ENCODE results near the gene ERGIC1. TPM values are rescaled to one million over a fixed set of nuclear protein-coding genes. Genes with fewer than 3 reads are reported as not detected.

ERGIC1 gene
- total and polyA plus RNA-seq, 2 experiments from 2014 or later: 25.2 to 92.2 TPM

DNA sequence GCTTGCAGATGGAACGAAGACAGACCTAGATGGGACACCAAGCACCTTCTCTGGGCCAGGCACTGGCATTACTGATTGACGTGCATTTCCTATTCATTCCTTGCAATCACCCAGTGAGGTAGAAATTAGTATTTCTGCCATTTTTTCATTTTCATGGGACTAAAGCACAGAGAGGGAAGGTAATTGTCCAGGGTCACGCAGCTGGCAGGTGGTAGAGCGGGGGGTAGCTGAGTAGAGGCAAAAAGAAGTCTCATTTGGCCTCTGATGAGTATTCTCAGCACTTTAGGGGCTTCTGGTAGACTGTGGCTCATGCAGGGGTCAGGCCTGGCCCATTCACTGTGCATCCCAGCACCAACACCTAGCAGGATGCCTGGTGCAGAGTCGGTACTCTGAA is 43.6 kb upstream of the ERGIC1 start:
- TF ChIP-seq NANOG (IDR thresholded peaks at IDR 0.05; ENCODE audit: borderline replicate concordance): no peak
- TF ChIP-seq, protein P1, sequence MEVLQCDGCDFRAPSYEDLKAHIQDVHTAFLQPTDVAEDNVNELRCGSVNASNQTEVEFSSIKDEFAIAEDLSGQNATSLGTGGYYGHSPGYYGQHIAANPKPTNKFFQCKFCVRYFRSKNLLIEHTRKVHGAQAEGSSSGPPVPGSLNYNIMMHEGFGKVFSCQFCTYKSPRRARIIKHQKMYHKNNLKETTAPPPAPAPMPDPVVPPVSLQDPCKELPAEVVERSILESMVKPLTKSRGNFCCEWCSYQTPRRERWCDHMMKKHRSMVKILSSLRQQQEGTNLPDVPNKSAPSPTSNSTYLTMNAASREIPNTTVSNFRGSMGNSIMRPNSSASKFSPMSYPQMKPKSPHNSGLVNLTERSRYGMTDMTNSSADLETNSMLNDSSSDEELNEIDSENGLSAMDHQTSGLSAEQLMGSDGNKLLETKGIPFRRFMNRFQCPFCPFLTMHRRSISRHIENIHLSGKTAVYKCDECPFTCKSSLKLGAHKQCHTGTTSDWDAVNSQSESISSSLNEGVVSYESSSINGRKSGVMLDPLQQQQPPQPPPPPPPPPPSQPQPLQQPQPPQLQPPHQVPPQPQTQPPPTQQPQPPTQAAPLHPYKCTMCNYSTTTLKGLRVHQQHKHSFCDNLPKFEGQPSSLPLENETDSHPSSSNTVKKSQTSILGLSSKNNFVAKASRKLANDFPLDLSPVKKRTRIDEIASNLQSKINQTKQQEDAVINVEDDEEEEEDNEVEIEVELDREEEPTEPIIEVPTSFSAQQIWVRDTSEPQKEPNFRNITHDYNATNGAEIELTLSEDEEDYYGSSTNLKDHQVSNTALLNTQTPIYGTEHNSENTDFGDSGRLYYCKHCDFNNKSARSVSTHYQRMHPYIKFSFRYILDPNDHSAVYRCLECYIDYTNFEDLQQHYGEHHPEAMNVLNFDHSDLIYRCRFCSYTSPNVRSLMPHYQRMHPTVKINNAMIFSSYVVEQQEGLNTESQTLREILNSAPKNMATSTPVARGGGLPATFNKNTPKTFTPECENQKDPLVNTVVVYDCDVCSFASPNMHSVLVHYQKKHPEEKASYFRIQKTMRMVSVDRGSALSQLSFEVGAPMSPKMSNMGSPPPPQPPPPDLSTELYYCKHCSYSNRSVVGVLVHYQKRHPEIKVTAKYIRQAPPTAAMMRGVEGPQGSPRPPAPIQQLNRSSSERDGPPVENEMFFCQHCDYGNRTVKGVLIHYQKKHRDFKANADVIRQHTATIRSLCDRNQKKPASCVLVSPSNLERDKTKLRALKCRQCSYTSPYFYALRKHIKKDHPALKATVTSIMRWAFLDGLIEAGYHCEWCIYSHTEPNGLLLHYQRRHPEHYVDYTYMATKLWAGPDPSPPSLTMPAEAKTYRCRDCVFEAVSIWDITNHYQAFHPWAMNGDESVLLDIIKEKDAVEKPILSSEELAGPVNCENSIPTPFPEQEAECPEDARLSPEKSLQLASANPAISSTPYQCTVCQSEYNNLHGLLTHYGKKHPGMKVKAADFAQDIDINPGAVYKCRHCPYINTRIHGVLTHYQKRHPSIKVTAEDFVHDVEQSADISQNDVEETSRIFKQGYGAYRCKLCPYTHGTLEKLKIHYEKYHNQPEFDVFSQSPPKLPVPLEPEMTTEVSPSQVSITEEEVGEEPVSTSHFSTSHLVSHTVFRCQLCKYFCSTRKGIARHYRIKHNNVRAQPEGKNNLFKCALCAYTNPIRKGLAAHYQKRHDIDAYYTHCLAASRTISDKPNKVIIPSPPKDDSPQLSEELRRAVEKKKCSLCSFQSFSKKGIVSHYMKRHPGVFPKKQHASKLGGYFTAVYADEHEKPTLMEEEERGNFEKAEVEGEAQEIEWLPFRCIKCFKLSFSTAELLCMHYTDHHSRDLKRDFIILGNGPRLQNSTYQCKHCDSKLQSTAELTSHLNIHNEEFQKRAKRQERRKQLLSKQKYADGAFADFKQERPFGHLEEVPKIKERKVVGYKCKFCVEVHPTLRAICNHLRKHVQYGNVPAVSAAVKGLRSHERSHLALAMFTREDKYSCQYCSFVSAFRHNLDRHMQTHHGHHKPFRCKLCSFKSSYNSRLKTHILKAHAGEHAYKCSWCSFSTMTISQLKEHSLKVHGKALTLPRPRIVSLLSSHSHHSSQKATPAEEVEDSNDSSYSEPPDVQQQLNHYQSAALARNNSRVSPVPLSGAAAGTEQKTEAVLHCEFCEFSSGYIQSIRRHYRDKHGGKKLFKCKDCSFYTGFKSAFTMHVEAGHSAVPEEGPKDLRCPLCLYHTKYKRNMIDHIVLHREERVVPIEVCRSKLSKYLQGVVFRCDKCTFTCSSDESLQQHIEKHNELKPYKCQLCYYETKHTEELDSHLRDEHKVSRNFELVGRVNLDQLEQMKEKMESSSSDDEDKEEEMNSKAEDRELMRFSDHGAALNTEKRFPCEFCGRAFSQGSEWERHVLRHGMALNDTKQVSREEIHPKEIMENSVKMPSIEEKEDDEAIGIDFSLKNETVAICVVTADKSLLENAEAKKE (CRISPR knock-in tag; IDR thresholded peaks at IDR 0.05): no peak
- TF ChIP-seq, protein P2, sequence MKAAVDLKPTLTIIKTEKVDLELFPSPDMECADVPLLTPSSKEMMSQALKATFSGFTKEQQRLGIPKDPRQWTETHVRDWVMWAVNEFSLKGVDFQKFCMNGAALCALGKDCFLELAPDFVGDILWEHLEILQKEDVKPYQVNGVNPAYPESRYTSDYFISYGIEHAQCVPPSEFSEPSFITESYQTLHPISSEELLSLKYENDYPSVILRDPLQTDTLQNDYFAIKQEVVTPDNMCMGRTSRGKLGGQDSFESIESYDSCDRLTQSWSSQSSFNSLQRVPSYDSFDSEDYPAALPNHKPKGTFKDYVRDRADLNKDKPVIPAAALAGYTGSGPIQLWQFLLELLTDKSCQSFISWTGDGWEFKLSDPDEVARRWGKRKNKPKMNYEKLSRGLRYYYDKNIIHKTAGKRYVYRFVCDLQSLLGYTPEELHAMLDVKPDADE (IDR thresholded peaks at IDR 0.05): no peak
- TF ChIP-seq, protein P3, sequence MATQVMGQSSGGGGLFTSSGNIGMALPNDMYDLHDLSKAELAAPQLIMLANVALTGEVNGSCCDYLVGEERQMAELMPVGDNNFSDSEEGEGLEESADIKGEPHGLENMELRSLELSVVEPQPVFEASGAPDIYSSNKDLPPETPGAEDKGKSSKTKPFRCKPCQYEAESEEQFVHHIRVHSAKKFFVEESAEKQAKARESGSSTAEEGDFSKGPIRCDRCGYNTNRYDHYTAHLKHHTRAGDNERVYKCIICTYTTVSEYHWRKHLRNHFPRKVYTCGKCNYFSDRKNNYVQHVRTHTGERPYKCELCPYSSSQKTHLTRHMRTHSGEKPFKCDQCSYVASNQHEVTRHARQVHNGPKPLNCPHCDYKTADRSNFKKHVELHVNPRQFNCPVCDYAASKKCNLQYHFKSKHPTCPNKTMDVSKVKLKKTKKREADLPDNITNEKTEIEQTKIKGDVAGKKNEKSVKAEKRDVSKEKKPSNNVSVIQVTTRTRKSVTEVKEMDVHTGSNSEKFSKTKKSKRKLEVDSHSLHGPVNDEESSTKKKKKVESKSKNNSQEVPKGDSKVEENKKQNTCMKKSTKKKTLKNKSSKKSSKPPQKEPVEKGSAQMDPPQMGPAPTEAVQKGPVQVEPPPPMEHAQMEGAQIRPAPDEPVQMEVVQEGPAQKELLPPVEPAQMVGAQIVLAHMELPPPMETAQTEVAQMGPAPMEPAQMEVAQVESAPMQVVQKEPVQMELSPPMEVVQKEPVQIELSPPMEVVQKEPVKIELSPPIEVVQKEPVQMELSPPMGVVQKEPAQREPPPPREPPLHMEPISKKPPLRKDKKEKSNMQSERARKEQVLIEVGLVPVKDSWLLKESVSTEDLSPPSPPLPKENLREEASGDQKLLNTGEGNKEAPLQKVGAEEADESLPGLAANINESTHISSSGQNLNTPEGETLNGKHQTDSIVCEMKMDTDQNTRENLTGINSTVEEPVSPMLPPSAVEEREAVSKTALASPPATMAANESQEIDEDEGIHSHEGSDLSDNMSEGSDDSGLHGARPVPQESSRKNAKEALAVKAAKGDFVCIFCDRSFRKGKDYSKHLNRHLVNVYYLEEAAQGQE (IDR thresholded peaks at IDR 0.05; ENCODE audit: unreplicated experiment): no peak
- no peak for TF ChIP-seq EZH2phosphoT487 (IDR thresholded peaks at IDR 0.05; ENCODE audit: unreplicated experiment)
- no peak for TF ChIP-seq ZNF114 (CRISPR knock-in tag; IDR thresholded peaks at IDR 0.05)
- no peak for TF ChIP-seq JUNB (IDR thresholded peaks at IDR 0.05; ENCODE audit: unreplicated experiment)
- no peak for TF ChIP-seq POLR2AphosphoS5 (IDR thresholded peaks at IDR 0.05; ENCODE audit: low read depth)
- TF ChIP-seq ZNF331 (CRISPR knock-in tag; IDR thresholded peaks at IDR 0.05; ENCODE audit: low read depth): no peak
- no peak for TF ChIP-seq STAT1 (IDR thresholded peaks at IDR 0.05; ENCODE audit: unreplicated experiment)
- TF ChIP-seq, protein P4, sequence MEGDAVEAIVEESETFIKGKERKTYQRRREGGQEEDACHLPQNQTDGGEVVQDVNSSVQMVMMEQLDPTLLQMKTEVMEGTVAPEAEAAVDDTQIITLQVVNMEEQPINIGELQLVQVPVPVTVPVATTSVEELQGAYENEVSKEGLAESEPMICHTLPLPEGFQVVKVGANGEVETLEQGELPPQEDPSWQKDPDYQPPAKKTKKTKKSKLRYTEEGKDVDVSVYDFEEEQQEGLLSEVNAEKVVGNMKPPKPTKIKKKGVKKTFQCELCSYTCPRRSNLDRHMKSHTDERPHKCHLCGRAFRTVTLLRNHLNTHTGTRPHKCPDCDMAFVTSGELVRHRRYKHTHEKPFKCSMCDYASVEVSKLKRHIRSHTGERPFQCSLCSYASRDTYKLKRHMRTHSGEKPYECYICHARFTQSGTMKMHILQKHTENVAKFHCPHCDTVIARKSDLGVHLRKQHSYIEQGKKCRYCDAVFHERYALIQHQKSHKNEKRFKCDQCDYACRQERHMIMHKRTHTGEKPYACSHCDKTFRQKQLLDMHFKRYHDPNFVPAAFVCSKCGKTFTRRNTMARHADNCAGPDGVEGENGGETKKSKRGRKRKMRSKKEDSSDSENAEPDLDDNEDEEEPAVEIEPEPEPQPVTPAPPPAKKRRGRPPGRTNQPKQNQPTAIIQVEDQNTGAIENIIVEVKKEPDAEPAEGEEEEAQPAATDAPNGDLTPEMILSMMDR (conservative IDR thresholded peaks at IDR 0.05; ENCODE audit: low read depth in 2 of 2): no peak
- TF ChIP-seq EZH2 (IDR thresholded peaks at IDR 0.05; ENCODE audit: low read depth, unreplicated experiment): no peak
- no peak for TF ChIP-seq CREB1 (CRISPR knock-in tag; IDR thresholded peaks at IDR 0.05; ENCODE audit: low read depth)
- ATAC-seq (no peak), DNase-seq (ENCODE audit: low spot score) (no peak)
- H3K9me2 ChIP-seq (ENCODE audit: insufficient read depth): no peaks in the 10 kb centered on the region
- H3K4me3 Mint-ChIP-seq: no peak overlapping the region
- H3K27me3 Mint-ChIP-seq (ENCODE audit: insufficient read depth, low read depth, poor library complexity): peaks cover 6% of the 10 kb centered on the region
- no peaks in the 10 kb centered on the region for H3K36me3 Mint-ChIP-seq (ENCODE audit: low read depth)
- no peaks in the 10 kb centered on the region for H3F3A ChIP-seq (replicated peaks; ENCODE audit: low read depth)
- no peaks in the 10 kb centered on the region for H3K36me3 ChIP-seq (ENCODE audit: insufficient read depth)
- H4K20me1 ChIP-seq (replicated peaks; ENCODE audit: insufficient read depth): no peaks in the 10 kb centered on the region
- H3K27ac Mint-ChIP-seq: no peak overlapping the region
- H3K9me3 Mint-ChIP-seq: no peaks in the 10 kb centered on the region
- H3K4me1 ChIP-seq (ENCODE audit: insufficient read depth): peaks cover 6% of the 10 kb centered on the region; the same call in 1 of the 2 replicates
- no peaks in the 10 kb centered on the region for H3K79me2 ChIP-seq (replicated peaks; ENCODE audit: insufficient read depth)
- H3K27ac ChIP-seq (ENCODE audit: low read depth): no peak overlapping the region
- H3K4me3 ChIP-seq: no peak overlapping the region
- H2AFZ ChIP-seq: no peak overlapping the region
- no peak overlapping the region for H3K4me2 ChIP-seq
- peaks cover 5% of the 10 kb centered on the region; the same call in 2 of the 3 replicates for H3K4me1 Mint-ChIP-seq
- no peaks in the 10 kb centered on the region for H3K27me3 ChIP-seq (ENCODE audit: insufficient read depth)
